ENCODE data around the gene TET3. TPM values are rescaled to one million over a fixed set of nuclear protein-coding genes. Genes with fewer than 3 reads are reported as not detected.

The TET3 gene
- polyA plus RNA-seq, 1 of the 3 experiments (the other 2 are of a cell fraction) = 1.6 TPM

- H3K79me2 ChIP-seq (ENCODE audit: insufficient read depth) = no peaks in the 10 kb centered on the region
Observed at GRCh38 chr2:74007711-74008110, 23.0 kb downstream of the TET3 start.

GRCh38 chr2:74008761-74009395 lies 24.2 kb downstream of the TET3 start:
- ChIA-PET POLR2A (no interaction called here), CTCF (interaction anchor here (0.7 to 1.7 kb wide), 4 partner anchors 15 to 170 kb away, joined by 3 to 6 read pairs (median 4); partner anchors contain the start of genes BOLA3 and MOB1A)
- Histone ChIP-seq H3K79me2 (ENCODE audit: insufficient read depth) (no peaks in the 10 kb centered on the region), H3K27ac (ENCODE audit: low read depth in 2 of 2, low read length in 1 of 2) (no peak overlapping the region), H3K4me2 (no peak overlapping the region), H4K20me1 (ENCODE audit: insufficient read depth) (no peaks in the 10 kb centered on the region; the same call in 1 of the 2 replicates), H3K9me2 (no peaks in the 10 kb centered on the region), H3K36me3 (replicated peaks in 1 of 2; ENCODE audit: control insufficient read depth in 1 of 2, insufficient read depth in 2 of 2, low read length in 1 of 2) (peaks cover 0 to 17% of the 10 kb centered on the region in 2 experiments), H3K27me3 (ENCODE audit: insufficient read depth) (no peaks in the 10 kb centered on the region), H3K9ac (no peak overlapping the region), H3K4me1 (ENCODE audit: control insufficient read depth in 1 of 2, insufficient read depth in 2 of 2, low read depth in 1 of 2, low read length in 1 of 2) (peaks cover 12 to 51% of the 10 kb centered on the region in 2 experiments; a peak in 3 of 4 replicates), H2AFZ (ENCODE audit: low read depth) (no peak overlapping the region), H3K4me3 (ENCODE audit: low read depth in 2 of 2, low read length in 1 of 2) (no peak overlapping the region), H3F3A (replicated peaks; ENCODE audit: insufficient read depth) (no peaks in the 10 kb centered on the region), H3K9me3 (no peaks in the 10 kb centered on the region)
- no peak for DNase-seq
- WGBS (ENCODE audit: low lambda C conversion rate) = 82% methylated on average over 8 of the region's 8 CpGs
- TF ChIP-seq GATA2 (CRISPR knock-in tag; IDR thresholded peaks at IDR 0.05) (no peak), RXRA (IDR thresholded peaks at IDR 0.05; ENCODE audit: borderline replicate concordance, low read depth) (no peak), CHD2 (IDR thresholded peaks at IDR 0.05; ENCODE audit: low read length, partially characterized antibody) (no peak), PBX3 (IDR thresholded peaks at IDR 0.05) (no peak), YY1 (IDR thresholded peaks at IDR 0.05; ENCODE audit: low read depth) (no peak), REST (IDR thresholded peaks at IDR 0.05; ENCODE audit: low read depth, low read length) (no peak), NRF1 (IDR thresholded peaks at IDR 0.05; ENCODE audit: low read depth, low read length) (no peak), JUND (IDR thresholded peaks at IDR 0.05) (no peak)

More at GRCh38 chr2:74007711-74008110, 23.0 kb downstream of the TET3 start:
- peaks cover 15 to 60% of the 10 kb centered on the region in 2 experiments; a peak in 3 of 4 replicates for H3K4me1 ChIP-seq (ENCODE audit: control insufficient read depth in 1 of 2, insufficient read depth in 2 of 2, low read depth in 1 of 2, low read length in 1 of 2)
- H3K9ac ChIP-seq = no peak overlapping the region
- H3K4me2 ChIP-seq = no peak overlapping the region
- H2AFZ ChIP-seq (ENCODE audit: low read depth) = no peak overlapping the region
- no peaks in the 10 kb centered on the region for H3K9me2 ChIP-seq
- CTCF ChIA-PET = interaction anchor here (1.1 to 1.7 kb wide), 3 partner anchors 13 to 140 kb away, joined by 4 to 6 read pairs (median 5); partner anchors contain the start of gene BOLA3
- no peaks in the 10 kb centered on the region for H3F3A ChIP-seq (replicated peaks; ENCODE audit: insufficient read depth)
- H3K27ac ChIP-seq (ENCODE audit: low read depth in 2 of 2, low read length in 1 of 2) = no peak overlapping the region
- H3K9me3 ChIP-seq = no peaks in the 10 kb centered on the region
- no peak for TF ChIP-seq CHD2 (IDR thresholded peaks at IDR 0.05; ENCODE audit: low read length, partially characterized antibody)
- TF ChIP-seq TAF1 (IDR thresholded peaks at IDR 0.05; ENCODE audit: borderline replicate concordance, low read depth, low read length) = no peak
- no peak for TF ChIP-seq MEF2A (IDR thresholded peaks at IDR 0.05; ENCODE audit: borderline replicate concordance, low read depth)
- no peak for TF ChIP-seq TEAD4 (IDR thresholded peaks at IDR 0.05; ENCODE audit: borderline replicate concordance, insufficient read depth)
- TF ChIP-seq USF2 (IDR thresholded peaks at IDR 0.05; ENCODE audit: borderline replicate concordance, low read depth, low read length) = no peak
- no peak for TF ChIP-seq FOXM1 (IDR thresholded peaks at IDR 0.05; ENCODE audit: low read depth)
- no peak for TF ChIP-seq RCOR1 (IDR thresholded peaks at IDR 0.05; ENCODE audit: low read length)
- TF ChIP-seq GATA2 (CRISPR knock-in tag; IDR thresholded peaks at IDR 0.05) = no peak
- no peak for TF ChIP-seq EZH2phosphoT487 (IDR thresholded peaks at IDR 0.05; ENCODE audit: borderline replicate concordance, low read depth)
- no peak for TF ChIP-seq CTCF (IDR thresholded peaks at IDR 0.05)
- TF ChIP-seq TCF12 (IDR thresholded peaks at IDR 0.05) = no peak
- no peak for TF ChIP-seq SIN3A (IDR thresholded peaks at IDR 0.05; ENCODE audit: borderline replicate concordance, low read depth, low read length)
- no peak for TF ChIP-seq NRF1 (IDR thresholded peaks at IDR 0.05; ENCODE audit: low read depth, low read length)
- no peak for TF ChIP-seq FOSL2 (IDR thresholded peaks at IDR 0.05; ENCODE audit: borderline replicate concordance, low read depth)
- no peak overlapping the region for H3K4me3 ChIP-seq (ENCODE audit: low read depth in 2 of 2, low read length in 1 of 2)
- 96% methylated on average over 5 of the region's 5 CpGs for WGBS (ENCODE audit: low lambda C conversion rate)
- no peaks in the 10 kb centered on the region; the same call in 1 of the 2 replicates for H4K20me1 ChIP-seq (ENCODE audit: insufficient read depth)
- POLR2A ChIA-PET = no interaction called here
- peaks cover 0 to 17% of the 10 kb centered on the region in 2 experiments for H3K36me3 ChIP-seq (replicated peaks in 1 of 2; ENCODE audit: control insufficient read depth in 1 of 2, insufficient read depth in 2 of 2, low read length in 1 of 2)
- no peak for DNase-seq
- no peaks in the 10 kb centered on the region for H3K27me3 ChIP-seq (ENCODE audit: insufficient read depth)
